ENCODE measurements around the gene NAGLU.

- TF ChIP-seq, protein P1, sequence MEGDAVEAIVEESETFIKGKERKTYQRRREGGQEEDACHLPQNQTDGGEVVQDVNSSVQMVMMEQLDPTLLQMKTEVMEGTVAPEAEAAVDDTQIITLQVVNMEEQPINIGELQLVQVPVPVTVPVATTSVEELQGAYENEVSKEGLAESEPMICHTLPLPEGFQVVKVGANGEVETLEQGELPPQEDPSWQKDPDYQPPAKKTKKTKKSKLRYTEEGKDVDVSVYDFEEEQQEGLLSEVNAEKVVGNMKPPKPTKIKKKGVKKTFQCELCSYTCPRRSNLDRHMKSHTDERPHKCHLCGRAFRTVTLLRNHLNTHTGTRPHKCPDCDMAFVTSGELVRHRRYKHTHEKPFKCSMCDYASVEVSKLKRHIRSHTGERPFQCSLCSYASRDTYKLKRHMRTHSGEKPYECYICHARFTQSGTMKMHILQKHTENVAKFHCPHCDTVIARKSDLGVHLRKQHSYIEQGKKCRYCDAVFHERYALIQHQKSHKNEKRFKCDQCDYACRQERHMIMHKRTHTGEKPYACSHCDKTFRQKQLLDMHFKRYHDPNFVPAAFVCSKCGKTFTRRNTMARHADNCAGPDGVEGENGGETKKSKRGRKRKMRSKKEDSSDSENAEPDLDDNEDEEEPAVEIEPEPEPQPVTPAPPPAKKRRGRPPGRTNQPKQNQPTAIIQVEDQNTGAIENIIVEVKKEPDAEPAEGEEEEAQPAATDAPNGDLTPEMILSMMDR (conservative IDR thresholded peaks at IDR 0.05; ENCODE audit: low read depth in 2 of 2), result no peak
- no peak for TF ChIP-seq REST (IDR thresholded peaks at IDR 0.05; ENCODE audit: unreplicated experiment)
- no peak for TF ChIP-seq EZH2phosphoT487 (IDR thresholded peaks at IDR 0.05; ENCODE audit: unreplicated experiment)
Measured at GRCh38 chr17:42535155-42536047, 640 bp upstream of the NAGLU start.
